T-helper 2 cell treated with Interferon-gamma antibody and Interleukin-4, amounts not matched to agents 5 μg/mL and 100 μg/mL, for 36 hours (primary cell): ENCODE results near the gene QKI.

Experiments
- DNase-seq: peaks from one replicate; pipeline ENCODE4 v3.0.0; 2021; ENCODE audit warnings: low spot score
- H3K27ac Mint-ChIP-seq: one replicate; pipeline ENCODE4 v1.8.0; 2021; ENCODE audit warnings: mild to moderate bottlenecking, mixed read lengths
- H3K27me3 Mint-ChIP-seq: one replicate; pipeline ENCODE4 v1.8.0; 2021; ENCODE audit warnings: low read depth, mixed read lengths
- H3K36me3 Mint-ChIP-seq: one replicate; pipeline ENCODE4 v1.8.0; 2021; ENCODE audit warnings: low read depth, mixed read lengths
- H3K4me1 Mint-ChIP-seq: one replicate; pipeline ENCODE4 v1.8.0; 2021; ENCODE audit warnings: low read depth, mixed read lengths
- H3K4me3 Mint-ChIP-seq: one replicate; pipeline ENCODE4 v1.8.0; 2022; ENCODE audit warnings: mild to moderate bottlenecking, moderate library complexity, mixed read lengths
- H3K9me3 Mint-ChIP-seq: one replicate; pipeline ENCODE4 v1.8.0; 2021; ENCODE audit warnings: mixed read lengths

The QKI gene

GRCh38 chr6:163513003-163513402, 98.5 kb downstream of the QKI start:
- peaks cover 3% of the 10 kb centered on the region for H3K36me3 Mint-ChIP-seq
- H3K27ac Mint-ChIP-seq, result no peak overlapping the region
- peaks cover 3% of the 10 kb centered on the region for H3K9me3 Mint-ChIP-seq
- H3K4me1 Mint-ChIP-seq, result peaks cover 2% of the 10 kb centered on the region
- DNase-seq, result no peak
- no peak overlapping the region for H3K4me3 Mint-ChIP-seq
- no peaks in the 10 kb centered on the region for H3K27me3 Mint-ChIP-seq

DNA sequence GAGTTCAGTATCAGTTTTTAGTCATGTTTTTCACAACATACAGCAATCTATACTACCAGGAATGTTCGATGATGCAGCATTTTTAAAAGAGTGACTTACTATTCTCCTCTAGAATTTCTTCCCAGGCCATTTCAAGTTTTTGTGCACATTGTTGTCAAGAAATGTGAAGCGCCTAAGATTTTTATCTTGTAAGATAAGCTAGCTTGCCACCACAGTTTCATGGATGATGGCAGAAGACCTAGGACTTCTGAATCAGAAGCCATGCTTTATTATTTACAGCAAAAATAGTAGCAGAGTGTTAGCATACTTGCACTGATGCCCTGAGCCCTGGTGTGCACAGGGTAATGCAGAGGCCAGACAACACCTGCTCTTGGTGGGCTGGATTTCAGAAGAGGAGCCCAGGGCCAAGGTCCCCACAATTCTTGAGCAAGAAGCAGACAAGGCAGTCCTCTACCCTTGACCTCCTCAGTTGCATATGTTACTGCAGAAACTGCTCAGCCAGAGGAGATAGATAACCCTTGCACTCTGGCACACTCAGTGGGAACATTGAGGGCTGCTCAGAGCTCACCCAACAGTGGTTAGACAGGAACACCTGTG, 99.2 kb downstream of the QKI start:
- DNase-seq, result no peak
- no peak overlapping the region for H3K27ac Mint-ChIP-seq
- no peaks in the 10 kb centered on the region for H3K27me3 Mint-ChIP-seq
- H3K9me3 Mint-ChIP-seq, result no peaks in the 10 kb centered on the region
- H3K4me3 Mint-ChIP-seq, result no peak overlapping the region
- no peaks in the 10 kb centered on the region for H3K36me3 Mint-ChIP-seq
- peaks cover 2% of the 10 kb centered on the region for H3K4me1 Mint-ChIP-seq

DNA sequence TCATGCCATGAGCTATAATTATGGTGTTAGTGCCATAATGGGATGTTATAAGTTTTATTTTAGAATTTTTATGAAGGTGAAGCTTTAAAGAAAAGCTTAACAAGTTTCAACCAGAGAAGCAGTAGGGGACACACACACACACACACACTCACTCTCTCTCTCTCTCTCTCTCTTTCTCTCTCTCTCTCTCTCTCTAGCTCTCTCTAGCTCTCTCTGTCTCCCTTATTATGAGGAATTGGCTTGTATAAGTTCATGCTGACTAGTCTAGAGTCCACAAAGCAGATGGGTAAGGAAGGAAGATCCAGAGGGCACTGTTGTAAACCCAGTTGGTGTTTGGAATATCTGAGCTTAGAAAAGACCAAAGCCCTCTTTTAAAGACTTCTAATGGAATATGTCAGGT, 102.4 kb downstream of the QKI start:
- Mint-ChIP-seq H3K36me3 (no peaks in the 10 kb centered on the region), H3K27ac (no peak overlapping the region), H3K4me1 (peaks cover 2% of the 10 kb centered on the region), H3K27me3 (no peaks in the 10 kb centered on the region), H3K9me3 (no peaks in the 10 kb centered on the region), H3K4me3 (no peak overlapping the region)
- no peak for DNase-seq

GRCh38 chr6:163520956-163521355, 106.4 kb downstream of the QKI start:
- peaks cover 2% of the 10 kb centered on the region for H3K4me1 Mint-ChIP-seq

GRCh38 chr6:163522033-163522432, 107.5 kb downstream of the QKI start:
- Mint-ChIP-seq H3K4me1 (peaks cover under 1% of the 10 kb centered on the region), H3K36me3 (no peaks in the 10 kb centered on the region), H3K27me3 (no peaks in the 10 kb centered on the region), H3K27ac (no peak overlapping the region), H3K4me3 (no peak overlapping the region), H3K9me3 (no peaks in the 10 kb centered on the region)
- DNase-seq, result no peak

More at GRCh38 chr6:163520956-163521355, 106.4 kb downstream of the QKI start:
- DNase-seq, result no peak
- H3K36me3 Mint-ChIP-seq, result no peaks in the 10 kb centered on the region
- no peaks in the 10 kb centered on the region for H3K27me3 Mint-ChIP-seq
- no peaks in the 10 kb centered on the region for H3K9me3 Mint-ChIP-seq
- H3K4me3 Mint-ChIP-seq, result no peak overlapping the region
- H3K27ac Mint-ChIP-seq, result no peak overlapping the region

- no peak overlapping the region for H3K27ac Mint-ChIP-seq
- DNase-seq, result no peak
- no peaks in the 10 kb centered on the region for H3K36me3 Mint-ChIP-seq
These were observed 111.4 kb downstream of the QKI start for GRCh38 chr6:163525926-163526325.

DNA sequence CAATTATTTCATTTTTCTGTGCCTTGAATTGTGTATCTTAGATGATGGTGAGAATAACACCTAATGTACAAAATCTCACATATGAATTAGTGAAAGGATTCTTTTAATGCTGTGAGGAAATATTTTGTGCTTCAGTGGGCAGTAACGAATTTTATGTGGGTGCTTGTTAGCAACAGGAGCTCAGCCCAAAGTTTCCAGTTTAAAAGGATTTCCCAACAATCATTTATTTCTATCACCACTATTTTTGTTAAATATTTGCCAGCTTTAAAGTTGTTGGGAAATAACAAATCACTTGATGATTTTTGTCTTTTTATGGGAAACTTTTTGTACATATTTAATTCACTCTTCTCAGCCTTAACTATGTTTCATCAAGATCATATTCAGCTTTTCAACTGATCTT, 111.8 kb downstream of the QKI start:
- H3K4me1 Mint-ChIP-seq, result peaks cover 3% of the 10 kb centered on the region
- no peaks in the 10 kb centered on the region for H3K36me3 Mint-ChIP-seq

More at GRCh38 chr6:163525926-163526325, 111.4 kb downstream of the QKI start:
- H3K4me1 Mint-ChIP-seq, result peaks cover 2% of the 10 kb centered on the region
- no peak overlapping the region for H3K4me3 Mint-ChIP-seq
- no peaks in the 10 kb centered on the region for H3K9me3 Mint-ChIP-seq
- H3K27me3 Mint-ChIP-seq, result no peaks in the 10 kb centered on the region

GRCh38 chr6:163527291-163527690, 112.8 kb downstream of the QKI start:
- no peak for DNase-seq
- Mint-ChIP-seq H3K36me3 (no peaks in the 10 kb centered on the region), H3K4me1 (peaks cover 3% of the 10 kb centered on the region), H3K27me3 (no peaks in the 10 kb centered on the region), H3K9me3 (no peaks in the 10 kb centered on the region), H3K4me3 (no peak overlapping the region), H3K27ac (no peak overlapping the region)

More for the DNA sequence above, 111.8 kb downstream of the QKI start:
- no peaks in the 10 kb centered on the region for H3K27me3 Mint-ChIP-seq
- no peak overlapping the region for H3K4me3 Mint-ChIP-seq
- no peaks in the 10 kb centered on the region for H3K9me3 Mint-ChIP-seq
- DNase-seq, result no peak
- no peak overlapping the region for H3K27ac Mint-ChIP-seq

DNA sequence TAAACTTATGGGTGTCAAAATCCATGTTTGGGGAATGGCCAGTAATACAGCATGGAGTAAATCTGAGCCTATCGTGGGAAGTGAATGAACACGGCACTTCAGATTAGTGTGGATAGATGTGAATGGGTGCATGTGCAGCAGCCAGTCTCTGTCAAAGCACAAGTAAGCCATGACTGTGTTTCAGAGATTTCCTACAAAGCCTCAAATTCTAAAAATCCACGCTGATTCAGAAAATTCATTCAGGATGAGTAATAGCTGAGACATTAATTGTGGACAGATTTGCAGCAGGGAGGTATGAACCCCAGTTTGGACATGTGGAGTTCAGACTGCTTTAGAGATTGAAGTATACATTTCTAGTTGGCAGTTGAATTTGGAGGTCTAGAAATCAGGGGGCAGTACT, 115.1 kb downstream of the QKI start:
- Mint-ChIP-seq H3K4me1 (peaks cover 3% of the 10 kb centered on the region), H3K27me3 (no peaks in the 10 kb centered on the region), H3K4me3 (no peak overlapping the region), H3K9me3 (no peaks in the 10 kb centered on the region), H3K27ac (no peak overlapping the region), H3K36me3 (no peaks in the 10 kb centered on the region)
- no peak for DNase-seq

GRCh38 chr6:163530406-163530805, 115.9 kb downstream of the QKI start:
- DNase-seq, result no peak
- H3K36me3 Mint-ChIP-seq, result no peaks in the 10 kb centered on the region
- H3K27ac Mint-ChIP-seq, result no peak overlapping the region
- no peaks in the 10 kb centered on the region for H3K9me3 Mint-ChIP-seq
- no peaks in the 10 kb centered on the region for H3K27me3 Mint-ChIP-seq
- H3K4me3 Mint-ChIP-seq, result no peak overlapping the region
- peaks cover 3% of the 10 kb centered on the region for H3K4me1 Mint-ChIP-seq

DNA sequence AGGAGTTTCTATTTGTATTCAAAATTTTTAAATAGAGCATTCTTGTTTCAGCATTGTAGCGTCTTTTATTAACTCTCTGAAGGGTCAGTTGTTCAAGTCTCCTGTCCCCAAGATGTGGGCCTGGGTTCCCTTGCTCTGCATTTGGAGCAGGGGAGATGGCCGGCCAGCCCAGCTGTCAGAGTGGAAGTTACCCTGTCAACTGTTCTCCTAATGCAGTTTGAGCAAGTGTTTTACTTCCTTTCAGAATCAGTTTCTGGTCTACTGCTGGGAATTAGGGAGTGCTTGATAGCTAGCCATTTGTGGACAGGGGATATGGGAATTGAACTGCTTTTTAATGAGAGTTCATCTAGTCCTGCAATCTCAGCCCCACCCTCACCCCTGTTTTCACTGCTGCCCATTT, 116.6 kb downstream of the QKI start:
- no peaks in the 10 kb centered on the region for H3K9me3 Mint-ChIP-seq
- H3K36me3 Mint-ChIP-seq, result no peaks in the 10 kb centered on the region
- no peak for DNase-seq
- H3K27me3 Mint-ChIP-seq, result no peaks in the 10 kb centered on the region
- H3K27ac Mint-ChIP-seq, result no peak overlapping the region
- no peak overlapping the region for H3K4me3 Mint-ChIP-seq
- H3K4me1 Mint-ChIP-seq, result peaks cover 3% of the 10 kb centered on the region

DNA sequence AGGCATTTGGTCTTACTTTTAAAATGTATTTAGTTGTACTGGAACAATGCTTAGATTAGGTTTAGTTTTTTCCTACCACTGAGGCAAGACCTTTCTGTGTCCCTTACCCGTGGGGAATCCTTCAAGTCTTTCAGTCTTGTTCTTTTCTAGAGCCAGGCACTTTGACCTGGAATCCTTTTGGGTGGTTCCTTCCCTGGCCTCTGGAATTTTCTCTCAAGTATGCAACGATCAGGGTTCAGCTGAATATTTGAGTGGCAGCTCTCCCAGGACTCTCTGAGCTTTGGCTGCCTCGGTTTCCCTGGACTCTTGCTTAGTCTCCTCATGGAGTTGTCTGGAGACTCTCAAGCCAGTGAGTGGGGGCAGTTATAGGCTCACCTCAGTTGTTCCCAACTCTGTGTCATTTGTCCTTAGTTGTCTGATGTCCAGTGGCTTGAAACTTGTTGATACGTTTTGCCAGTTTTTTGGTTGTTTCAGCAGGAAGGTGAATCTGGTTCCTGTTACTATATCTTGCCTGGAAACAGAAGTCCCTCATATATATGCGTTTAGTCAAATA, 118.1 kb downstream of the QKI start:
- no peaks in the 10 kb centered on the region for H3K9me3 Mint-ChIP-seq
- peaks cover 3% of the 10 kb centered on the region for H3K4me1 Mint-ChIP-seq
- H3K27ac Mint-ChIP-seq, result no peak overlapping the region
- H3K4me3 Mint-ChIP-seq, result no peak overlapping the region
- H3K36me3 Mint-ChIP-seq, result peaks cover 6% of the 10 kb centered on the region
- H3K27me3 Mint-ChIP-seq, result no peaks in the 10 kb centered on the region
- no peak for DNase-seq

DNA sequence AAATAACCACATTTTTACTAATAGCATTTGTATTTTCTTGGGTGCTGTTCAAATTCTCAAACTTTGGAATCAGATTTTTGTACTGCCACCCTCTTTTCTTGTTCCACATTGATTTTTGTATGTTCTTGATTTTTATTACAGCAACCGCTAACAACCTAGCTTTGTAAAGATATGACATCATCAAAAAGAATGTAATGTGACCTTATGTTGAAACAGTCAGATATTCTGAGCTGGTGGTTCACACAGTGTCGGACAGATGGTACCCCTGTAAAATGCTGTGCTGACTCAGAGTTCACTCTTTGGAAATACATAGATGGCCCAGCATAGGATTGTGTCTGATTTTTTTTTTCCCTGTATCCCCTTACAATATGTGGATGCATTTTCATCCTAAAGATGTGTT, 118.9 kb downstream of the QKI start:
- no peaks in the 10 kb centered on the region for H3K9me3 Mint-ChIP-seq
- no peak for DNase-seq
- H3K4me1 Mint-ChIP-seq, result peaks cover 5% of the 10 kb centered on the region
- no peak overlapping the region for H3K4me3 Mint-ChIP-seq
- no peak overlapping the region for H3K27ac Mint-ChIP-seq
- peaks cover 6% of the 10 kb centered on the region for H3K36me3 Mint-ChIP-seq
- H3K27me3 Mint-ChIP-seq, result no peaks in the 10 kb centered on the region

DNA sequence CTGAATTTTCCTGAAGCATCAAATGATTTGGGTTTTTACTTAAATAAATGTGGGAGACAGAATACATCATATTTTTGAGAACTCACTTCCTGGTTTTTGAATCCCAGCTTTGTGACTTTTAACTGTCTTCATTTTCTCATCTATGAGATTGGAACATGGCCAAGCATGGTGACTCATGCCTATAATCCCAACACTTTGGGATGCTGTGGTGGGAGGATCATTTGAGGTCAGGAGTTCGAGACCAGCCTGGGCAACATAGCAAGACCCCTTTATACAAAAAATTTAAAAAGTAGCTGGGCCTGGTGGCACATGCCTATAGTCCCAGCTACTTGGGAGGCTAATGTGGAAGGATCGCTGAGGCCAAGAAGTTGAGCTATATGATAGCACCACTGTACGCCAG, 122.3 kb downstream of the QKI start:
- peaks cover 8% of the 10 kb centered on the region for H3K36me3 Mint-ChIP-seq
- DNase-seq, result no peak
- H3K4me1 Mint-ChIP-seq, result peaks cover 2% of the 10 kb centered on the region
- H3K9me3 Mint-ChIP-seq, result no peaks in the 10 kb centered on the region
- H3K27me3 Mint-ChIP-seq, result no peaks in the 10 kb centered on the region
- H3K27ac Mint-ChIP-seq, result no peak overlapping the region
- no peak overlapping the region for H3K4me3 Mint-ChIP-seq

DNA sequence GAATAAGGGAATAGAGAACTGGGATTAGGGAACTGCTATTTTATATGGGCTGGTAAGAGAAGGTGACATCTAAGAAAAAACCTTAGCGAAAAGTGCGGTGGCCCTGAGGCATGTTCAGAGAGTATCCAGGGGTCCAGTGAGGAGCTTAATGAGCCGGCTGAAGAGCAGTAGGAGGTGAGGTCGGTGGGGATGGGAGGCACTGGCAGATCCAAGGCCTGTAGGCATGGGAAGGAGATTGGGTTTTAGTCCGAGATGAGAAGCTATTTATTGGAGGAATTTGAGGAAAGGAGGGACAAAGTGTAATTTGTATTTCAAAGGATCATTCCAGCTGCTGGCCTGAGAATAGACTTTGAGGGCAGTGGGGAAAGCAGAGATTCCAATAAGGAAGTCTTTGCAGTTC, 123.8 kb downstream of the QKI start:
- Mint-ChIP-seq H3K4me3 (no peak overlapping the region), H3K27me3 (no peaks in the 10 kb centered on the region), H3K4me1 (peaks cover 2% of the 10 kb centered on the region), H3K9me3 (no peaks in the 10 kb centered on the region), H3K27ac (no peak overlapping the region), H3K36me3 (peaks cover 8% of the 10 kb centered on the region)
- DNase-seq, result no peak
